ENCODE results near the gene PGA3.
"Not testable (repeated sequence)": the region's sequence is repeated elsewhere in the genome, so short reads cannot be mapped to it uniquely, and the experiment has no call there.

Gene PGA3

DNA sequence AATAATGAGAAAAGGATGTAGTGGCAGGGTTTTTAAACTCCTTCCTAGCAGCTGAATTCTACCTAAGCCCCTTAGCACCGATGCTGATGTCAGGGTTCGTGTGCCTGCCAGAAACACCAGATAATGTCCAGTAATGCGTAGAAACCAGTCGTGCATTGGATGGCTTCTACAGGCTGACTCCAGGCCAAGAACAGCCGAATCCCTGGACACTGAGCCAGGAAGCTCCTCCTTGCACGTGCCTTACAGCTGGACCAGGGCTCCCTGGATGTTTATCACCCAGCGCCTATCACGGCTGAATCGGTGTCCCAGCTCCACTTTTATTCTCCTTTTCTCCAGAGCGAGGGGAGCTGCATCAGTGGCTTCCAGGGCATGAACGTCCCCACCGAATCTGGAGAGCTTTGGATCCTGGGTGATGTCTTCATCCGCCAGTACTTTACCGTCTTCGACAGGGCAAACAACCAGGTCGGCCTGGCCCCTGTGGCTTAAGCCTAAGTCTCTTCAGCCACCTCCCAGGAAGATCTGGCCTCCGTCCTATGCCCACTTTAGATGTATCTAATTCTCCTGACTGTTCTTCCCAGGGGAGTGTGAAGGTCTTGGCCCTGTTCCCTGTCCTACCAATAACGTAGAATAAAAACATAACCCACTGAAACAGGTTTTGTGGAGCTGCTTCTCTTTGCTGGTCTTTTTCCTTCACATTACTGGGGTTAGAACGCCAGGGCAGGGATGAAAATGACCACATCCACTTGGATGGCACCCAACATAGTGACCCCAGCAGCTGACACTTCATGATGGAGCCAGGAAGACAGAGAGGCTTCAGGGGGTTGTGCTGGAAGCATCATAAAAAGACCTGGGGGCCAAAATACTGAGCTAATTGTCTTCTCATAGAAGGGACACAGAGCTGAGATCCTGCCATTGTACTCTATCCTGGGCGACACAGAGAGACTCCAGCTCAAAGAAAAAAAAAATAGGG is 47.8 kb downstream of the PGA3 start:
- DNase-seq (ENCODE audit: low read depth in 2 of 2): not testable (repeated sequence)

DNA sequence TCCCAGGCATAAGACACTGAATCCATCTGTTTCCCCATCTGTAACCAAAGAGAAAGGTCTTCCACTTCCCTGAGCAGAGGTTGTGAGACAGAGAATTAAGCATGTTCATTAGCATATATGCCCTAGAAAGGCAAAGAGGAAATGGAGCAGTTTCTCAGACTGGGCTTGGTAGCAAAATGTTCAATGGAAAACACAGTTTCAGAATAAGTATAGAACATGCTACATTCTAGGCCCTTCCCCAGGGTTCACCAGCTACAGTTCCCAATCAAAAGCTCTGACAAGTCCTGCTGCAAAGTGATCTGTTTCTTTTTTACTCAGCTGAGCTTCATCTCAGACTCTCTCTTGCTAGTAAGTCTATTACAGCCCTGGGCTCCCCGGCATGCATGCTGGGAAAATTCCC is 49.0 kb downstream of the PGA3 start:
- not testable (repeated sequence) for DNase-seq (ENCODE audit: low read depth in 2 of 2)

DNA sequence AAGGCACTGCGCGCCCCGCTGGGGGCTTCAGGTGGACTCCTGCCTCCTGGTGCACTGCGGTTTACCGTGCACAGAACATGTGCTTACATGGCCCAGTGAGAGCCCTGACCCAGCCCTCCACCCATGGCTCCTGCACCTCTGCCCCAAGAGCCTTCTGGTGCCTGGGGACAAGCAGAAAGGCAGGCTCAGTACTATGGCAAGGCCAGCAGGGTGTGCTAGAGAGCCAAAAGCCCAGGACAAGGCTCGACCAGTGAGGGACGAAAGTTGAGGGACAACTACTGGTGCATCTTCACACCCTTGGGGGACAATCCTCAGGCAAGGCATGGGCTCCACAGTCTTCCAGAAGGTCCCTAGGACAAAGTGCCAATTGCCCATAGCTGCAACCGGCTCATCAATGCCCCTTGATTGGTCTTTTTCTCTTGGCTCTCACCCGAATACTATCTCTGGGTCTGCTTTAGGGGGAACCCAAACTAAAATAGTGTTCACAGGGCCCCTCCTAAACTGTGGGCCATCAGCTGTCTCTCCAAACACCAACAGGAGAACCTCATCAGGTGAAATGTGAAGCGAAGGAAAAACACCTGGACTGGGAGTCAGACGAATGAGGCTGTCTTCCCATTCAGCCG is 51.2 kb downstream of the PGA3 start:
- peak; percentile 7 to 8 for DNase-seq (ENCODE audit: low read depth in 2 of 2)

DNA sequence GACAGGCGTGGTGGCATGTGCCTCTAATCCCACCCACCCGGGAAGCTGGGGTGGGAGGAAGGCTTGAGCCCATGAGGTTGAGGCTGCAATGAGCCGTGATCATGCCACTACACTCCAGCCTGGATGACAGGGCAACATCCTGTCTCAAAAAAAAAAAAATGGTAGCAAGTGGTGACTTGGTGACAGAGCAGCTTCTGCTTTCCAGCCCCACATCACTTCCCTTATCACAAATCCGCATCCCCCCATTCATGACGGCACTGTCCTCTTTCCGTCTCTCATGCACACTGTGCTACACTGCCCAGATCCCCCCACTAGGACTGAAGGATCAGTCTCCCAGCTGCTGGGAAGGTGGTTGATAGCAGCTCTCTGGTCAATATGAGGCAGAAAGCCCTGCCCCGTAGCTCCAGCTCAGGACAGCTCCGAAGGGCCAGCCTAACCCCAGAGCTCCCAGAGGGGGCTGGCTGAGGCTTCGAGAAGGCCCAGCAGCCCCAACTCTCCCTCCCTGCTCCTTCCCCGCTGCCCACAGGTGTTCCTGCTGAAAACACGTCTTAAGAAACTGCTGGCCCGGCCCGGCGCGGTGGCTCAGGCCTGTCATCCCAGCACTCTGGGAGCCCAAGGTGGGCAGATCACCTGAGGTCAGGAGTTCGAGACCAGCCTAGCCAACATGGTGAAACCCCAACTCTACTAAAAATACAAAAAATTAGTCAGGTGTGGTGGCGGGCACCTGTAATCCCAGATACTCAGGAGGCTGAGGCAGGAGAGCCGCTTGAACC is 53.6 kb downstream of the PGA3 start:
- no peak for DNase-seq (ENCODE audit: low read depth in 2 of 2)

DNA sequence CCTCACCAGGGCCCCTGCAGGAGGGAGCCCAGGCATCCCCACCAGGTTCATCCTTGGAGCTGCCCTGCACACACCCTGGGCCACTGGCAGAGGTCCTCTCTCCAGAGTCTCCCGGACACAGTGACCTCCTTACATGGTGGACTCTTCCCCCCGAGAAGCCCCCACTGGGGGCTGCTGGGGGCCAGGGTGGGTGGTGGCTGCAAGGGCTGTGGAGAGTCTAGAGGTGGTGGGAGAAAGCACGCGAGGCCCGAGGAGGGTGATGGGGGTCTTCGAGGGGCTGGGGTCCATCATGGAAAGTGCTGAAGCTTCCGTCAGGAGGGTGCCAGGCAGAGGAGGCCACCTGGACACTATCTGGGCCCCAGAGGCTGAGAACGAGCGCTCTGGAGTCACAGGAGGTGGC is 55.2 kb downstream of the PGA3 start:
- DNase-seq (ENCODE audit: low read depth in 2 of 2): no peak

DNA sequence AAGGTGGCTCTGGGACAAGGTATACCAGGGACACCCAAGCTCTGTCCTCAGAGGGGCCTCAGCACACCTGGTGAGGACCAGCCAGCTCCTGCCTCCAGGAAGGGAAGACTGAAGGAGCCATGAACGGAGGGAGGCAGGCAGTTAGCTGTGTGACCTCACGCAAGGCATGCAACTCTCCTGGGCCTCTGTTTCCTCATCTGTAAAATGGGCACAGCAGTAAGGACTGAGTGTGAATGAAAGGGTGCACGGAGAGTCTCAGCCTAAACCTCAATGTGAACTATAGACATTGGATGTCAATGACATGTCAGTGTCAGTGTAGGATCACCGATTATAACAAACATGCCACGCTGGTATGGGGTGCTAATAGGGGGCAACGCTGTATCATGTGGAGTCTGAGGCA is 56.0 kb downstream of the PGA3 start:
- no peak for DNase-seq (ENCODE audit: low read depth in 2 of 2)

All from fibroblast of skin of left quadriceps (primary cell).